GM18511 (cell line): ENCODE data around the gene TPP1.

Source experiments
- ATAC-seq: cut with Tn5 transposase; IDR thresholded peaks from one replicate; pipeline ENCODE4 v1.9.1; 2021; ENCODE audit warnings: mild to moderate bottlenecking, moderate library complexity; ENCODE audit not compliant: unreplicated experiment

TPP1 gene

DNA sequence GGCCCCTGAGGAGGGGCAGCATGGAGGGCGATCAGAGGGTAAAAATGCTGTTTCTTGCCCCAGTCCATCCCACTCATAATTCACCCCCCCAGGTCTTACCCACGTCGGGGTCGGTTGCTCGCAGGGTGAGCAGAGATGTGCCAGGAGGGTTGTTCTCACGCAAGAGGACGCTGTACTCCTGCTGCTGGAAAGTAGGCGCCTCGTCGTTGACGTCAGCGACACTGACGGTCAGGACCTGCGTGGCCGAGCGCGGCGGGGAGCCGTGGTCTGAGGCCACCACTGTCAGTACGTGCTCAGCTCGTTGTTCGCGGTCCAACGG is 10.3 kb upstream of the TPP1 start:
- ATAC-seq = no peak

DNA sequence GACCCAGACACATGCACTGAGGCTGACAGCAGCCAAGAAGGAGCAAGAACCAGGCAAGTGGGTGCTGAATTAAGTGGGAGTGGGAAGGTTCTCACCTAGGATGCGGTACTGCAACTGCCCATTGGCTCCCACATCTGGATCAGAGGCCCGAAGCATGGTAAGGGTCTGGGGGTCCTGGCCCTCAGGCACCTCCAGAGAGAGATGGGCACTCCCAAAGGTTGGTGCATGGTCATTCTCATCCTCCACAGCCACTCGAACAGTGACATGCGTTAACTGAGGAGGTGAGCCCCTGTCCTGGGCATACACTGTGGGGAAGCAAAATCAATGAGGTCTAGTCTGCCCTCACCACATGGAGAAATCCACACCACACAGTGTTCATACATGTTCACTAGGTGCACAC is 9.3 kb upstream of the TPP1 start:
- no peak for ATAC-seq

DNA sequence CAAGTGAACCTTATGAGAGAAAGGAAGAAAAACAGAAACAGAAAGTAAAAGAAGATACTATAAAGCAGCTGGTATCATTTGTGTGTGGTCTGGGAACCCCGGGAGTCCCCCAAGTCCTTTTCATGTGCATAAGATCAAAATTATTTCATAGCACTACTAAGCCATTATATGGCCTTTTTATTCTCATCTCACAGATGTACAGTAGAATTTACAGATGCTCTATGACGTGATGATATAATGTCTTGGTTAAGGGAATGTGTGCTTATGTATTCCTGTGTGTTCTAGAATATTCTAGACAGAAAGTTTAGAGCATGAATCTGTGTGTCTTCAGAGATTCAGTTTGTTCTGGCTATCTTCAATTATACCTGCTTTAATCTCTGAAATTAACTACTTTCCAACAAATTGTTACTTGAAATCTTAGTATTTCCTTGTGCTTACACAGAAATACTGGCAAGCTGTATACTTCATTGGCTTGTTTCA is 8.6 kb upstream of the TPP1 start:
- peak; percentile 80 for ATAC-seq

DNA sequence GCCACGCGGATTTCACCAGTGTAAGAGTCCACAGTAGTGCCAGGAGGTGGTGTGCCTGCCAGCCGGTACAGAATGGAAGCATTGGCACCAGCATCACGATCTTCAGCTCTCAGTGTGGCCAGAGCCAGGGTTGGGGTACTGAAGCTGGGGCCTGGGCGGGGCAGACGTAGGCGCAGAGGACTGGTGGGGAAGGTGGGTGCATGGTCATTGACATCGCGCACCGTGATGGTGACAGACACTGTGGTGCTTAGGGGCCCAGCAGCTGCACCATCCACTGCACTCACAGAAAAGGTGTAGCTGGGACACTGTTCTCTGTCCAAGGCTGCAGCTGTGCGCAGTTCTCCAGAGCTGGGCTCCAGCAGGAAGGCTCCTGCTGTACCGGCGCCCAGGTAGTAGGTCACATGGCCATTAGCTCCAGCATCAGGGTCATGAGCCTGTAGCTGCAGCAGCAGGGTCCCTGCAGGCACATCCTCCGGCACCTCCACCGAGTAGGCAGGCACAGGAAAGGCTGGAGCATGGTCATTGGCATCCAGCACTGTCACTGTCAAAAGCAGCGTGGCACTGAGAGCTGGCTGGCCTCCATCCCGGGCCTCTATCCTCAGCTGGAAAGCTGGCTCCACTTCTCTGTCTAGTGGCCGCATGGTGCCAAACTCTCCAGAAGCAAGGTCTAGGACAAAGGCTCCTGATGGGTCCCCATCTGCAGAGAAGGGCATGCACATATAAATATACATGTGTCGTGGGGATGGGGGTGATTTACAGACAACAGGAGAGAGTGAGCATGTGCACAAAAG is 7.9 kb upstream of the TPP1 start:
- no peak for ATAC-seq

GRCh38 chr11:6625832-6626420 is 6.7 kb upstream of the TPP1 start:
- ATAC-seq = no peak

GRCh38 chr11:6625156-6625831 is 6.1 kb upstream of the TPP1 start:
- ATAC-seq = no peak

DNA sequence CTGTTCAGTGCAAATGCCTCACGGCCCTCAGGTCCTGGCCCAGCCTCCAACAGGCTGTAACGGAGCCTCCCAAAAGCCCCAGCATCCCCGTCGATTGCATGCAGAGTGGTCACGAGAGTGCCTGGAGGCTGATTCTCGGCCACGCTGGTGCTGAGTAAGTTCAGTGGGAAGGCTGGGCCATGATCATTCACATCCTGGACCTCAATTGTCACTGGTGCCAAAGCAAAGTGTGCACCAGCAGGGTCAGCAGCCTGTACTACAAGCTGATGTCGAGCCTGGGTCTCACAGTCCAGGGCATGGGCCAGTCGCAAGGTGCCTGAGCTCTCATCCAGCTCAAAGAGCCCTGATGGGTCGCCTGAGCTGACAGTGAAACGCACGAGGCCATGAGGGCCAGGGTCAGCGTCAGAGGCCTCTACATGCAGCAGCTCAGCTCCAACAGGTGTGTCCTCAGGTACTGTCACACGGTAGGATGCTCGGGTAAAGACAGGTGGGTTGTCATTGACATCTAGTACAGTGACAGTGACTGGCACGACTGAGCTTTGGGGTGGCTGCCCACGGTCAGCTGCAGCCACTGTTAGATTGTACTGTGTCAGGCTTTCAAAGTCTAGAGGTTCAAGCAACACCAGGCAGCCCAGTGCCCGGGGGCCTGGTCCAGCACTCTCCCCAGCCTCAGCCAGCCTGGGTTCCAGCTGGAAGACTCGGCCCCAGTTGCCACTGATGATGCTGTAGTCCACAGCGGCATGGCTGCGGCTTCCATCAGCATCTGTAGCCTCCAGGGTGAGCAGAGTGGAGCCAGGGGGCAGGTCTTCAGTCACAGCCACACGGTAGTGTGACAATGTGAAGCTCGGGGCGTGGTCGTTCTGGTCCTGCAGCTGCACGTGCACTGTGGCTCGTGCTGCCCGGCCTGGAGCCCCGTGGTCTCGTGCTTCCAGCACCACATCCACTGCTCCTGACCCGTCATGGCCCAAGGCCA is 4.5 kb upstream of the TPP1 start:
- ATAC-seq = no peak

- no peak for ATAC-seq
Measured at GRCh38 chr11:6622261-6623171, 3.3 kb upstream of the TPP1 start.

DNA sequence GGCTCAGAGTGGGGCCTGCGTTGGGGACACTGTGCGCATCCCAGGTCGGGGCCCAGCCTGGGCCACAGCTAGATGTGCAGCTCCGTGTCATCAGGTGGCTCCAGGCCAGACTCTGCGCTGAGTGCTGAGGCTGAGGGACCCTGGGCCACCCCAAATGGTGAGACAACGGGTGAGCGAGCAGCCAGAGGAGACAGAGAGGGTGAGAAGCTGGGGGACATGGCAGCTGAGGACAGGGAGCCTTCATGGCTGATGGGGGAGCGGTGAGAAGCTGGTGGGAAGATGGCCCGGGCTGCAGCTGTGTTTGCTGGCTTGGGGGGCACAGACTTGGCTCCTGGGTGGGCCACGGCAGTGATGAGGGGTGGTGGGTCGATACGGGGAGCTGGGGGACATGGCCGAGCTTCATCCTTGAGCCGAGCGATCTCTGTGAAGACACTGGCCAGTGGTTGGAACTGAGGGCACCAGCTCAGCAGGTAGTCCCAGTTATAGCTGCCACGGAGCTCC is 2.5 kb upstream of the TPP1 start:
- no peak for ATAC-seq

DNA sequence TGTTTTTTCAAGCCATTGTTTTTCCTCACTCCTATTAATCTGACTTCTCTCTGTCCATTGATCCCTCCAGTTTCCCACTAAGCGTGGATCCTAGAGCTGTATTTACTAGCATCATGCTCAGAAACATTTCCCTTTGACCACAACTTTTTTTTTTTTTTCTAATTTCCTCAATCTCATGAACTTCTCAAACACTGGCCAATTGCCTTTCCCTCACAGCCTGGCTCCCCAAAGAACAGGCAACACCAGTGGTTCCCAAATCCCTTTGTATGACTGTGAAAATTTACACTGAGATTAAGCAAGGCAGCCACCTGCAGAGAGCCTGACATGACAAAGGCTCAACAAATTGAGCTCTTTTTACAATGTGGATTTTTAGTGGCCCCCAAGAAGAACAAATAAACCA is 1.4 kb upstream of the TPP1 start:
- ATAC-seq = no peak

GRCh38 chr11:6618117-6619003 is 862 bp downstream of the TPP1 start:
- ATAC-seq = peak; percentile 24

- ATAC-seq = no peak
Measured at GRCh38 chr11:6617315-6617781, 1.9 kb downstream of the TPP1 start.

GRCh38 chr11:6616596-6617250 is 2.5 kb downstream of the TPP1 start:
- ATAC-seq = no peak

GRCh38 chr11:6615882-6616585 is 3.2 kb downstream of the TPP1 start:
- ATAC-seq = no peak

- no peak for ATAC-seq
Measured at GRCh38 chr11:6615046-6615445, 4.2 kb downstream of the TPP1 start.

GRCh38 chr11:6614446-6614845 is 4.8 kb downstream of the TPP1 start:
- ATAC-seq = no peak

DNA sequence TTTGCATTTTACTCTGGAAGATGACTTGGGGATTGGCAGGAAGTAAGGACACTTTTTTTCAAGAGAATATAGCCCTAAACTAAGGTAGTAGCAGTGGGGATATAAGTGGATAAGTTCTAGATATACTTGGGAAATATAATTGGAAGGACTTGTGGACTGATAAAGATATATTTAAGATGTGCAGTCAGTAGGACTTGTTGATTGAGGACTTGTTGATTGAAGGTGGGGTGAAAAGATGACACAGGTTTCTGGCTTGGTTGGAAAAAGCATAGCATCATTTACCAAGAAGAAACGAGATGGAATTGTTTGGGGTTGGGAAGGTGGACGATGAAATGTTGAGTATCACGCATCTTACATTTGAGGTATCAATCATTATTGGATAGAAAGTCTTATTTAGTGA is 5.7 kb downstream of the TPP1 start:
- ATAC-seq = no peak
